Urinary bladder (tissue), 4 donors: Measurements from ENCODE around the gene FLOT1. TPM values are rescaled to one million over a fixed set of nuclear protein-coding genes. Genes with fewer than 3 reads are reported as not detected.

Source experiments
- DNase-seq: peaks from one replicate; pipeline ENCODE4 v3.0.0-alpha.2; 2015; ENCODE audit errors: extremely low spot score
- H3K27ac ChIP-seq: one replicate; pipeline ENCODE4 v1.5.1; 2013; ENCODE audit warnings: low read depth, mild to moderate bottlenecking, moderate library complexity
- H3K36me3 ChIP-seq: one replicate; pipeline ENCODE4 v1.6.1; 2013; ENCODE audit warnings: mild to moderate bottlenecking, moderate library complexity; ENCODE audit not compliant: insufficient read depth
- H3K4me1 ChIP-seq: one replicate; pipeline ENCODE4 v1.6.1; 2013; ENCODE audit warnings: mild to moderate bottlenecking, moderate library complexity; ENCODE audit not compliant: insufficient read depth
- H3K4me3 ChIP-seq: one replicate; pipeline ENCODE4 v1.5.1; 2013; ENCODE audit warnings: low read depth, low read length
- WGBS: extraction: QIAGEN DNeasy Blood & Tissue Kit; methylation state at CpG from one replicate; pipeline ENCODE4 v1.1.7; 2013; 5-methylcytosine and 5-hydroxymethylcytosine counted together
- polyA plus RNA-seq: library from polyadenylated mRNA; stranded (reverse); fragments of 200-250 nt; gene quantifications from one replicate; pipeline ENCODE4 v1.2.3, GENCODE V29; 2013
- small RNA-seq: library from RNA; depleted of rRNA; stranded (forward); fragments of <200 nt; gene quantifications from one replicate; pipeline ENCODE3, GENCODE V24; 2014
- total RNA-seq: library from RNA; depleted of rRNA; stranded (reverse); fragments of >200 nt; gene quantifications from one replicate; pipeline ENCODE4 v1.2.3, GENCODE V29; 2014
- donor health status: healthy with polysubstance abuse.
- donor health status: healthy.

Gene FLOT1
- total and polyA plus RNA-seq, 2 donors = 40.0 to 298 TPM

GRCh38 chr6:30684386-30685156 lies 57.9 kb downstream of the FLOT1 start:
- no peaks in the 10 kb centered on the region for H3K4me1 ChIP-seq
- 16% methylated on average over 21 of the region's 21 CpGs for WGBS

DNA sequence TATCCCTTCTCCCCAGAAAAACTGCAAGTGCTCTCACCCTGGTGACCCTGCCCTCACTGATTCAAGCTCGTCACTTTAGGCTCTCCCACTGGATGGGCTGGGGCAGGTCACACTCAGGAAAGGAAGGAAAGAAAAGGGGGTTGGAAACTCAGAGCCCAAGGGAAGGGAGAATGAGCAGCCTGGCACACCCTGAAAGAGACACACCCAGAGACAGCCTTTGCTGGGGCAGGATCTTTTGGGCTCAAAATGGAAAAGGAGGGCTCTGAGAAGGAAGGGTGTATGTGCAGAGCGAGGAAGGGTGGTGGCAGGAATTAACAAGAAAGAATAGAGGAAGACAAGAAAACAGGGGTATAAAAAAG lies 58.5 kb downstream of the FLOT1 start:
- Histone ChIP-seq H3K36me3 (no peaks in the 10 kb centered on the region), H3K27ac (peak overlapping the region; percentile 76), H3K4me3 (peak overlapping the region; percentile 67), H3K4me1 (no peaks in the 10 kb centered on the region)
- 7% methylated on average over 2 of the region's 2 CpGs for WGBS
- no peak for DNase-seq

More at GRCh38 chr6:30684386-30685156, 57.9 kb downstream of the FLOT1 start:
- no peak for DNase-seq
- peak overlapping the region; percentile 67 for H3K4me3 ChIP-seq
- no peaks in the 10 kb centered on the region for H3K36me3 ChIP-seq
- peak overlapping the region; percentile 76 for H3K27ac ChIP-seq

DNA sequence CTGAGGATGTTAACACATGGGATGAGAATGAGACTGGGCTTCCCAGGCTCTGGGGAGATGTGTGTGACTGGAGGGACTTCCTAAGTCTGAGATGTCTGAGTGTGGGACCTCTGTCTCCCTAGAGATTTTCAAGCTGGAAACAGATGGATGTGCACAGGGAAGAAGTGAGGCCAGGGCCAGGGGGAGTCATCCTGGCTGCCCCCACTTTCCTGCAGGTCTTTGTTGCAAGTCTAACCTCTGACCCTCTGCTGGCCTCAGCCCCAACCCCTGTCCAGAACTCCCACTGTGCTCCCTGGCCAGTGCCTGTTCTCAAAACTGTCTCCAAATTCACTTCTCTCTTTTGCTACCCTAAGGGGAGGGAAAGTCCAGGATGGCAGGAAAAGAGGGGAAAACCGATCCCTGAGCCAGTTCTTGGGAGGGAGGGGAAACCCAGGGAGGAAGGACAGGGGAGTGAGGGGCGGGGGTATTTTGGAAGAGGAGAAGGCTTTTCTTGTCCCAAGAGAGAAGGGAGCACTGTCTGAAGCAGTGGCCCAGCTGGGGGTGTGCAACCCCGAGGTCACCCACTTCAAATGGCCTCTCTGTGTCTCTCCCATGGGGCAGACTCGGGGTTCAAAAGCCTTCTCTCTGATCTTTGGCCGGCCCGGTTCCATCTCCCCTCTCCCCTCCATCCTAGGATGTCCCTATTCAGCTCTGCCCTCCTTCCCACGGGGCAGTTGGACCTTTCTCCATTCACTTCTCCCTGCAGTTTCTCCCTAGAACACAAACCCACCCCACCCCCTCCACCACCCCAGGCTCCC lies 59.1 kb downstream of the FLOT1 start:
- no peak for DNase-seq
- peak overlapping the region; percentile 91 for H3K27ac ChIP-seq
- H3K4me1 ChIP-seq = no peaks in the 10 kb centered on the region
- WGBS = 5% methylated on average over 7 of the region's 7 CpGs
- no peaks in the 10 kb centered on the region for H3K36me3 ChIP-seq
- H3K4me3 ChIP-seq = peak overlapping the region; percentile 67

- DNase-seq = no peak
- WGBS = 7% methylated on average over 11 of the region's 11 CpGs
- Histone ChIP-seq H3K27ac (peak overlapping the region; percentile 91), H3K4me3 (peak overlapping the region; percentile 67), H3K4me1 (no peaks in the 10 kb centered on the region), H3K36me3 (no peaks in the 10 kb centered on the region)
Observed at GRCh38 chr6:30682143-30683117, 60.1 kb downstream of the FLOT1 start.

DNA sequence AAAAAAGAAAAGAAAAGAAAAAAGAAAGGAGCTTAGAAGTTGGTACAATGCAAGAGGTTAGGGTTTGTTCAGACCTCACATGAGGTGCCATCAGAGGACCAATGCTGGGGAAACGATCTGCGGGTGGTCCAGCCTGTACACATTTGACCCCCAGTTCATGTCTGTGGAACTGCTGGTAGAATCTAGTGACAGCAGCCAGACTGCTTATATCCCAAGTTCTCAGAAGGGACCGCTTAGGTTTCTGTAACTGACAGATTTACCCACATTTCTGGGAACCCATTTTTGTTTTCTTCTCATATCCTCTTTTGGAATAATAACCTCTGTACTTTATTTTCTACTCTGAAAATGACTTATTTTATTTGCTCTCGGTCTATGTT lies 60.7 kb downstream of the FLOT1 start:
- Histone ChIP-seq H3K4me1 (no peaks in the 10 kb centered on the region), H3K36me3 (no peaks in the 10 kb centered on the region), H3K27ac (peak overlapping the region; percentile 91), H3K4me3 (peak overlapping the region; percentile 16)
- WGBS = 25% methylated on average over 4 of the region's 4 CpGs
- DNase-seq = no peak

DNA sequence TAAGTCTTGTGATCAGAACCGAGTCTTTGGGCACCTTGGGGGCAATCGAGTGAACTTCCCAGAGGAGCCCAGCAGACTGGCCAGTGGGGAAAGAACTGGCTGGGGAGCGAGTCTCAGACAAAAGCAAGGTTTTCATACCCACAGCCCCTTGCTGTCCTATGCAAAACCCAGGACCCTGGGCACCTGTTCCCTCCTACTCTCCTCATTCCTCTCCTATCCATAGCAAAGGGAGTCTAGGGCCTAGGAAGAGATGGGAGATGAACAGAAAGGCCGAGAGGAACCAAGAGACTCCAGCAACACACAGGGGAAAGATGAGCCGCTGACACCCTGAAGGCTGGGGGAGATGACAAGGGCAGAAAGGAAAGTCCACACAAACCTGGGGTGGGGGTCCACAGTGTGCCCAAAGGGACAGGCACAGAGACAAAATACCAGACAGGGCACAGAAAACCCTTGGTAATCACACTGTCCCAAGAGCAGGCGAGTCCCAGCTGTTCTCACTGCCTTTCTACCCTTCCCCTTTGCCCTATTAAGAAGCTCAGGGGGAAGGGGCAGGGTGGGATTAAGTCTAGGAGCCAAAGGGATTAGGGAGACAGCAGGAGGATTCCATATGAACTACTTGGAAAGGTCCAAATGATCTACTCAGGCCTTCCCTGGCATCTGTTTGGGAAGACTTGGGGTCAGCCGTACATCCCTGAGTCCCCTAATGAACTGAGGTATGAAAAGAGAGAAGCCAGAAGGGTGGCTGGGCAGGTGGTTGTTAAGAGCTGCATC lies 62.5 kb downstream of the FLOT1 start:
- WGBS = 55% methylated on average over 7 of the region's 7 CpGs
- H3K4me1 ChIP-seq = no peaks in the 10 kb centered on the region
- no peak for DNase-seq

DNA sequence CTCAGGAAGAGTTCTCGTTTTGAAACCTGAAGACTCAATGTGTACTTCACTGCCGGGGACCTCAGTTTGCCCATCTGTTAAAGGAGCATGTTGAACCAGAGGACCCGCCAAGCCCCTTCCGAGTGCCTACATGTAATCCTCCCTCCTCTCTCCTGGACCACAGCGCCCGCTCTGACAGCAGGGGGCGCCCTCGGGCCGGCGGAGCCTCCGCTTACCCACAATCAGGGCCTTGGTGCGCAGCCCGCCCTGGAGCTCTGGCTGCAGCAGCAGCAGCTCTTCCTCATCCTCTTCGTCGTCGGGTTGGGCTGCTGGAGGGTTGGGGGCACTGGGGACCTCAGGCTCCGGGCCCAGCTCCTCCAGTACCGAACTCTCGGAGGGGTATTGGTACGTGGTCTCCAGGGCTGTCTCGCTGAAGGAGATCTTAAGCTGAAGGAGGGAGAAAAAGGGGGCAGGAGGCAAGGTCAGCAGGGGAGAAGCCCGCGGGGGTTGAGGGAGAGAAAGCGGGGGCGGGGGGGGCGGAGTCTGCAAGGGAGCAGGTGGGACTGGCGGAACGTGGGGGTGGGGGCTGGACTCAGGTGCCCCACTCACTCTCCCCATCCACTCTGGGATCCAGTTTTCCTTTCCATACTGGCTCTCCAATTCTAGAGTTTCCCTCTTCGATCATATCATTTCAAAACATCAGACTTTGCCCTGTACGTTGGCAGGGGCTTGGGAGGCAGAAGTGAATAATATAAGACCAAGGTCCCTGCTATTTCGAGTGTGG lies 63.3 kb downstream of the FLOT1 start:
- WGBS = 13% methylated on average over 31 of the region's 31 CpGs
- no peaks in the 10 kb centered on the region for H3K4me1 ChIP-seq
- H3K36me3 ChIP-seq = no peaks in the 10 kb centered on the region
- DNase-seq = no peak
- H3K4me3 ChIP-seq = no peak overlapping the region
- H3K27ac ChIP-seq = peak overlapping the region; percentile 57

More for the DNA sequence above, 62.5 kb downstream of the FLOT1 start:
- no peak overlapping the region for H3K27ac ChIP-seq
- H3K4me3 ChIP-seq = no peak overlapping the region
- no peaks in the 10 kb centered on the region for H3K36me3 ChIP-seq

Small RNA genes within 50 kb of the gene (small RNA-seq; reads per million reads assigned to genes)
- gene RF00019 (not detected), gene RN7SL353P (not detected)

Other genes starting within 250 kb of the FLOT1 start
- gene GNL1, start 186.2 kb downstream of the FLOT1 start, total RNA-seq = 30.9 TPM
- gene GNL1, start 186.2 kb downstream of the FLOT1 start, polyA plus RNA-seq = 63.7 TPM
- gene PRR3, start 185.4 kb downstream of the FLOT1 start, total RNA-seq = 8.5 TPM
- gene PRR3, start 185.4 kb downstream of the FLOT1 start, polyA plus RNA-seq = 11.0 TPM
- gene ABCF1, start 171.2 kb downstream of the FLOT1 start, total RNA-seq = 16.0 TPM
- gene ABCF1, start 171.2 kb downstream of the FLOT1 start, polyA plus RNA-seq = 42.8 TPM
- 18.2 TPM for gene PPP1R10, start 125.4 kb downstream of the FLOT1 start, total RNA-seq
- 25.6 TPM for gene PPP1R10, start 125.4 kb downstream of the FLOT1 start, polyA plus RNA-seq
- 64.7 TPM for gene MRPS18B, start 124.8 kb downstream of the FLOT1 start, total RNA-seq
- gene MRPS18B, start 124.8 kb downstream of the FLOT1 start, polyA plus RNA-seq = 58.6 TPM
- 9.4 TPM for gene ATAT1, start 115.8 kb downstream of the FLOT1 start, total RNA-seq
- gene ATAT1, start 115.8 kb downstream of the FLOT1 start, polyA plus RNA-seq = 7.6 TPM
- gene C6orf136, start 95.6 kb downstream of the FLOT1 start, total RNA-seq = 6.3 TPM
- 15.9 TPM for gene C6orf136, start 95.6 kb downstream of the FLOT1 start, polyA plus RNA-seq
- gene DHX16, start 69.7 kb downstream of the FLOT1 start, total RNA-seq = 16.8 TPM
- gene DHX16, start 69.7 kb downstream of the FLOT1 start, polyA plus RNA-seq = 29.5 TPM
- gene PPP1R18, start 56.0 kb downstream of the FLOT1 start, total RNA-seq = 32.7 TPM
- gene PPP1R18, start 56.0 kb downstream of the FLOT1 start, polyA plus RNA-seq = 81.9 TPM
- 7.0 TPM for gene NRM, start 51.7 kb downstream of the FLOT1 start, total RNA-seq
- 20.3 TPM for gene NRM, start 51.7 kb downstream of the FLOT1 start, polyA plus RNA-seq
- gene MDC1, start 25.4 kb downstream of the FLOT1 start, total RNA-seq = 9.8 TPM
- gene MDC1, start 25.4 kb downstream of the FLOT1 start, polyA plus RNA-seq = 18.3 TPM
- gene TUBB, start 22.3 kb downstream of the FLOT1 start, total RNA-seq = 376 TPM
- gene TUBB, start 22.3 kb downstream of the FLOT1 start, polyA plus RNA-seq = 332 TPM
- 4.8 TPM for gene IER3, start 1.9 kb upstream of the FLOT1 start, total RNA-seq
- gene IER3, start 1.9 kb upstream of the FLOT1 start, polyA plus RNA-seq = 71.9 TPM
- gene DDR1, start 141.8 kb upstream of the FLOT1 start, total RNA-seq = 33.8 TPM
- gene DDR1, start 141.8 kb upstream of the FLOT1 start, polyA plus RNA-seq = 44.7 TPM
- gene GTF2H4, start 165.5 kb upstream of the FLOT1 start, total RNA-seq = 26.2 TPM
- gene GTF2H4, start 165.5 kb upstream of the FLOT1 start, polyA plus RNA-seq = 25.7 TPM
- 14.4 TPM for gene VARS2, start 171.6 kb upstream of the FLOT1 start, total RNA-seq
- 10.3 TPM for gene VARS2, start 171.6 kb upstream of the FLOT1 start, polyA plus RNA-seq
- not detected for gene SFTA2, start 189.5 kb upstream of the FLOT1 start, total RNA-seq
- gene SFTA2, start 189.5 kb upstream of the FLOT1 start, polyA plus RNA-seq = not detected
- not detected for gene MUCL3, start 198.3 kb upstream of the FLOT1 start, total RNA-seq
- not detected for gene MUCL3, start 198.3 kb upstream of the FLOT1 start, polyA plus RNA-seq
- gene MUC21, start 241.0 kb upstream of the FLOT1 start, total RNA-seq = not detected
- not detected for gene MUC21, start 241.0 kb upstream of the FLOT1 start, polyA plus RNA-seq